ENCODE results near the gene CLIC6. TPM values are rescaled to one million over a fixed set of nuclear protein-coding genes. Genes with fewer than 3 reads are reported as not detected.

Gene CLIC6
- polyA plus RNA-seq, 2 of the 4 experiments (the other 2 are of a cell fraction): 0.01 to 0.08 TPM

- TF ChIP-seq ATOH8 (CRISPR knock-in tag; IDR thresholded peaks at IDR 0.05; ENCODE audit: low read depth) (no peak), ELK1 (IDR thresholded peaks at IDR 0.05; ENCODE audit: low read depth, low read length) (no peak), ZSCAN20 (CRISPR knock-in tag; IDR thresholded peaks at IDR 0.05) (no peak), NFE2L2 (conservative IDR thresholded peaks at IDR 0.05; ENCODE audit: low read length) (no peak), HDAC2 (IDR thresholded peaks at IDR 0.05) (no peak), CHD2 (IDR thresholded peaks at IDR 0.05; ENCODE audit: low read length, partially characterized antibody) (no peak), MAFK (IDR thresholded peaks at IDR 0.05; ENCODE audit: partially characterized antibody) (no peak), RCOR1 (IDR thresholded peaks at IDR 0.05; ENCODE audit: low read depth, low read length) (no peak), RAD21 (conservative IDR thresholded peaks at IDR 0.05 in 1 of 2, IDR thresholded peaks at IDR 0.05 in 1 of 2) (no peak)
- Histone ChIP-seq H3K27ac (no peak overlapping the region), H3K9me3 (no peaks in the 10 kb centered on the region), H3K4me2 (no peak overlapping the region), H3K4me1 (no peaks in the 10 kb centered on the region), H3K4me3 (no peak overlapping the region)
- DNase-seq (ENCODE audit: low read depth in 1 of 2, low spot score in 1 of 2): no peak
- no peak for FAIRE-seq
- WGBS (ENCODE audit: missing lambda C conversion rate): 45% methylated on average over 4 of the region's 4 CpGs
- no peak for ATAC-seq
- POLR2A ChIA-PET: no interaction called here
- CTCF ChIA-PET: interaction anchor here (1.4 to 2.5 kb wide), 2 partner anchors 16 to 18 kb away, joined by 4 to 9 read pairs; no protein-coding TSS in a partner anchor
Observed at GRCh38 chr21:34671891-34672290, 3.1 kb downstream of the CLIC6 start.

- no peaks in the 10 kb centered on the region for H3K4me1 ChIP-seq
- H3K27ac ChIP-seq: no peak overlapping the region
- no peak overlapping the region for H3K4me2 ChIP-seq
- TF ChIP-seq HMGXB4 (CRISPR knock-in tag; IDR thresholded peaks at IDR 0.05; ENCODE audit: borderline replicate concordance): no peak
- TF ChIP-seq HOXB13 (CRISPR knock-in tag; IDR thresholded peaks at IDR 0.05; ENCODE audit: low read depth): no peak
- TF ChIP-seq TFCP2L1 (CRISPR knock-in tag; IDR thresholded peaks at IDR 0.05): no peak
- no peak for TF ChIP-seq SREBF2 (IDR thresholded peaks at IDR 0.05)
- no peak for TF ChIP-seq PHF8 (IDR thresholded peaks at IDR 0.05; ENCODE audit: borderline replicate concordance, low read depth)
- TF ChIP-seq JUNB (IDR thresholded peaks at IDR 0.05): no peak
- TF ChIP-seq ZFP36 (IDR thresholded peaks at IDR 0.05; ENCODE audit: borderline replicate concordance, partially characterized antibody): no peak
- TF ChIP-seq SMC3 (IDR thresholded peaks at IDR 0.05): no peak
- TF ChIP-seq PBX3 (IDR thresholded peaks at IDR 0.05): no peak
- no peak for TF ChIP-seq MAFK (IDR thresholded peaks at IDR 0.05; ENCODE audit: partially characterized antibody)
- no peak for TF ChIP-seq HEYL (CRISPR knock-in tag; IDR thresholded peaks at IDR 0.05)
- TF ChIP-seq RAD21 (conservative IDR thresholded peaks at IDR 0.05 in 1 of 2, IDR thresholded peaks at IDR 0.05 in 1 of 2): no peak
- TF ChIP-seq E2F6 (IDR thresholded peaks at IDR 0.05; ENCODE audit: borderline replicate concordance, low read depth): no peak
- DNase-seq (ENCODE audit: low read depth in 1 of 2, low spot score in 1 of 2): no peak
- ChIA-PET CTCF (interaction anchor here (1.4 kb wide), 1 partner anchor 15 kb away, joined by 4 read pairs; no protein-coding TSS in a partner anchor), POLR2A (no interaction called here)
- no peak for FAIRE-seq
- no peaks in the 10 kb centered on the region for H3K9me3 ChIP-seq
- no peak for ATAC-seq
- WGBS (ENCODE audit: missing lambda C conversion rate): 66% methylated on average over 3 of the region's 3 CpGs
- H3K4me3 ChIP-seq: no peak overlapping the region
Observed at GRCh38 chr21:34673006-34673405, 4.2 kb downstream of the CLIC6 start.
